UCSD-AML1 (cell line): ENCODE data around the gene STEAP2.
A peak's percentile ranks its signal among the peaks of the same experiment; 100 is the strongest.
"Not testable (repeated sequence)": the region's sequence is repeated elsewhere in the genome, so short reads cannot be mapped to it uniquely, and the experiment has no call there.

Source experiments
- DNase-seq: peaks from one replicate; lab custom pipeline; 2025; ENCODE audit not compliant: unreplicated experiment; lab: John Stamatoyannopoulos, UW

The STEAP2 gene

GRCh38 chr7:90232430-90232829 is 20.9 kb downstream of the STEAP2 start:
- DNase-seq: no peak

- DNase-seq: no peak
Observed at GRCh38 chr7:90233569-90233968, 22.0 kb downstream of the STEAP2 start.

GRCh38 chr7:90236721-90237289 is 25.3 kb downstream of the STEAP2 start:
- DNase-seq: no peak

- DNase-seq: no peak
Observed at GRCh38 chr7:90238022-90238421, 26.5 kb downstream of the STEAP2 start.

GRCh38 chr7:90238583-90238982 is 27.0 kb downstream of the STEAP2 start:
- no peak for DNase-seq

- no peak for DNase-seq
Observed at GRCh38 chr7:90239050-90239449, 27.5 kb downstream of the STEAP2 start.

GRCh38 chr7:90239625-90240228 is 28.2 kb downstream of the STEAP2 start:
- no peak for DNase-seq

GRCh38 chr7:90242369-90243168 is 31.0 kb downstream of the STEAP2 start:
- no peak for DNase-seq

GRCh38 chr7:90243556-90243955 is 32.0 kb downstream of the STEAP2 start:
- DNase-seq: no peak

GRCh38 chr7:90244565-90244908 is 33.0 kb downstream of the STEAP2 start:
- DNase-seq: no peak

GRCh38 chr7:90244909-90245851 is 33.6 kb downstream of the STEAP2 start, which contains the start of gene CFAP69:
CFAP69 (plus strand) TSS chr7:90245174; CDS start chr7:90245425, 251 bp downstream.
- DNase-seq: peak; percentile 2

GRCh38 chr7:90246171-90246570 is 34.6 kb downstream of the STEAP2 start:
- DNase-seq: no peak

- DNase-seq: no peak
Observed at GRCh38 chr7:90248706-90249105, 37.2 kb downstream of the STEAP2 start.

- no peak for DNase-seq
Observed at GRCh38 chr7:90250601-90251303, 39.2 kb downstream of the STEAP2 start.

GRCh38 chr7:90251304-90251635 is 39.7 kb downstream of the STEAP2 start:
- DNase-seq: no peak

GRCh38 chr7:90256011-90256410 is 44.5 kb downstream of the STEAP2 start:
- not testable (repeated sequence) for DNase-seq

- no peak for DNase-seq
Observed at GRCh38 chr7:90256778-90257177, 45.2 kb downstream of the STEAP2 start.

GRCh38 chr7:90261441-90261840 is 49.9 kb downstream of the STEAP2 start:
- DNase-seq: no peak

- DNase-seq: no peak
Observed at GRCh38 chr7:90262438-90262837, 50.9 kb downstream of the STEAP2 start.

GRCh38 chr7:90266808-90267207 is 55.3 kb downstream of the STEAP2 start:
- DNase-seq: no peak
